ENCODE results near the gene RPGRIP1L. TPM values are rescaled to one million over a fixed set of nuclear protein-coding genes. Genes with fewer than 3 reads are reported as not detected.

The RPGRIP1L gene
- total RNA-seq, 2 experiments from 2014 or later = 5.1 to 5.5 TPM

DNA sequence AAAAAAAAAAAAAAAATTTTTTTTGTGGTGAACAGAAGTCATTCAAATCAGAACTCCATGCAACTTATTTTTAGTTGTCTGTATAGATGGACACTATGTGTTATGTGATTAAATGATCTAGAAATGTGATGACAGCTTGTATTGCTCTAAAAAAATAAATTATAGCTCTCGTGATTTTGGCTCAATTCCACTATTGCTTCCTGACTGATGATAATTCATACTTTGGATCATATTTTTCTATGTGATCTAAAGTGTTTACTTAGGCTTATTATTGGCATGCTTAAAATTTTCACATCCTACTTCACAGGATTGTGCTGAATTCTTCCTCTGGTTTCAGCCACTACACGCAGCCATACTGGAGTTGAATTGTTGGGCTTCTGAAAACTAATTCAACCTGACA, 76.8 kb downstream of the RPGRIP1L start:
- POLR2A ChIA-PET = no interaction called here
- Mint-ChIP-seq H3K27me3 (no peaks in the 10 kb centered on the region), H3K36me3 (peaks cover 1% of the 10 kb centered on the region), H3K9me3 (no peaks in the 10 kb centered on the region), H3K4me3 (no peak overlapping the region), H3K4me1 (no peaks in the 10 kb centered on the region), H3K27ac (no peak overlapping the region)
- DNase-seq (no peak), ATAC-seq (ENCODE audit: low read depth) (no peak)

- POLR2A ChIA-PET = no interaction called here
Measured at GRCh38 chr16:53626161-53626560, 77.5 kb downstream of the RPGRIP1L start.

GRCh38 chr16:53625221-53625620, 78.4 kb downstream of the RPGRIP1L start:
- ATAC-seq (ENCODE audit: low read depth) = no peak
- Mint-ChIP-seq H3K4me3 (no peak overlapping the region), H3K9me3 (no peaks in the 10 kb centered on the region), H3K27ac (no peak overlapping the region), H3K36me3 (peaks cover 1% of the 10 kb centered on the region), H3K4me1 (no peaks in the 10 kb centered on the region), H3K27me3 (no peaks in the 10 kb centered on the region)
- DNase-seq = no peak
- POLR2A ChIA-PET = no interaction called here

More at GRCh38 chr16:53626161-53626560, 77.5 kb downstream of the RPGRIP1L start:
- H3K9me3 Mint-ChIP-seq = no peaks in the 10 kb centered on the region
- H3K27me3 Mint-ChIP-seq = no peaks in the 10 kb centered on the region
- DNase-seq (no peak), ATAC-seq (ENCODE audit: low read depth) (no peak)
- no peaks in the 10 kb centered on the region for H3K4me1 Mint-ChIP-seq
- H3K4me3 Mint-ChIP-seq = no peak overlapping the region
- peaks cover 1% of the 10 kb centered on the region for H3K36me3 Mint-ChIP-seq
- H3K27ac Mint-ChIP-seq = no peak overlapping the region

- no peak overlapping the region for H3K4me3 Mint-ChIP-seq
- no peak for ATAC-seq (ENCODE audit: low read depth)
- DNase-seq = no peak
- POLR2A ChIA-PET = no interaction called here
- no peak overlapping the region for H3K27ac Mint-ChIP-seq
- no peaks in the 10 kb centered on the region for H3K9me3 Mint-ChIP-seq
- peaks cover 1% of the 10 kb centered on the region for H3K36me3 Mint-ChIP-seq
- H3K4me1 Mint-ChIP-seq = no peaks in the 10 kb centered on the region
- H3K27me3 Mint-ChIP-seq = no peaks in the 10 kb centered on the region
Measured at GRCh38 chr16:53622315-53622714, 81.3 kb downstream of the RPGRIP1L start.

- Mint-ChIP-seq H3K4me3 (no peak overlapping the region), H3K4me1 (no peaks in the 10 kb centered on the region), H3K9me3 (no peaks in the 10 kb centered on the region), H3K36me3 (peaks cover 1% of the 10 kb centered on the region), H3K27ac (no peak overlapping the region), H3K27me3 (no peaks in the 10 kb centered on the region)
- no peak for ATAC-seq (ENCODE audit: low read depth)
- POLR2A ChIA-PET = no interaction called here
- DNase-seq = no peak
Measured at GRCh38 chr16:53620476-53620875, 83.2 kb downstream of the RPGRIP1L start.

DNA sequence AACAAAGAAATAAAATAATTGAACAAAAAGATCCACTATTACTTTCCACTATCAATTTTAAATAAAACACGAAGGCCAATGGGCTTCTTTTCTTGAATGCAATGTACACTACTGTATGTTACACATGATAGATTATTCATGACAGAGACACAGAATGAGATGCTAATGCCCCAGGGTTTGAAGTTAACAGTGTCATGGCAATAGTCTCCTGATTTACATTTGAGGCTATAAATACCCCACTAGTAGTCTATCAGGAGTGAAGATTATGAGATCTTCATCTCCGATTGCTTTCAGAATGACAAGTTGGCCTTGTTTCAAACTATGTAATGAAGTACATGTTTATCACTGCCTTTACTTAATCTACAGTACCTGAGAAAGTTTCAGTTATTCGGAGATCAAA, 84.4 kb downstream of the RPGRIP1L start:
- no peak for DNase-seq
- Mint-ChIP-seq H3K36me3 (peaks cover 1% of the 10 kb centered on the region), H3K4me3 (no peak overlapping the region), H3K9me3 (no peaks in the 10 kb centered on the region), H3K4me1 (no peaks in the 10 kb centered on the region), H3K27ac (no peak overlapping the region), H3K27me3 (no peaks in the 10 kb centered on the region)
- POLR2A ChIA-PET = no interaction called here
- no peak for ATAC-seq (ENCODE audit: low read depth)

DNA sequence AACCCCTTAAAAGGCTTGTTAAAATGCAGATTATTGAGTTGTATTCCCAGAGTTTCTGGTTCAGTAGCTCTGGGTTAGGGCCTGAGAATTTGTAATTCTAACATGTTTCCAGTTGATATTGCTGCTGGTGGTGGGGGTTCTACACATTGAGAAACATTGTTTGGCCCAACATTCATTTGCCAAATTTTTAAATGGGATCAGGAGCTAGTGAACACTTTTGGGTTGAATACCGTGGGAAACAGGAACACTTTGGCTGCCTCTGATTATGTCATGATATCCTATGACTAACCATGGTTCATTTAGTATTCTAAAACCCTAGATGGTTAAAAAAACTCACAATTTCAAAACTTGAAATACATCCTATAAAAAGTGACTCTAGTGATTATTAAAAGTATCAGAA, 89.3 kb downstream of the RPGRIP1L start:
- no peaks in the 10 kb centered on the region for H3K9me3 Mint-ChIP-seq
- H3K4me1 Mint-ChIP-seq = no peaks in the 10 kb centered on the region
- H3K36me3 Mint-ChIP-seq = no peaks in the 10 kb centered on the region
- POLR2A ChIA-PET = no interaction called here
- H3K27ac Mint-ChIP-seq = no peak overlapping the region
- no peaks in the 10 kb centered on the region for H3K27me3 Mint-ChIP-seq
- ATAC-seq (ENCODE audit: low read depth) = no peak
- DNase-seq = no peak
- no peak overlapping the region for H3K4me3 Mint-ChIP-seq

DNA sequence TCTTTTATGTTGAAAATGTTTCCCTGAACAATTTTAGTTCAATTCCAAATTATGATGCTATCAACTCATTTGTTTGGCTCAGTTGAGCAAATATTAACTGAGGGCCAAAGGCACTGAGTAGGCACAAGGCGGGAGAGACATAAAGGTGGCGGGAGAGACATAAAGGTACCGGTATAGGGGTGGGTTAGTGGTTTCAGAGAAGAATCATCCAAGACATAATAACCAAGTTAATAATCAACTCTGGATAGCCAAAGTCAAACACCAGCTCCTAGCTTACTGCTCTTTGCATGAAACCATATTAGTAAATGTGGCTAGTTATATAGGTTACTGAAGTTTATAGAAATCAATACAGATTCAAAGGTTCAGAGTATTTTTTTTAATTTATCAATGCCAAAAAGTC, 91.7 kb downstream of the RPGRIP1L start:
- Mint-ChIP-seq H3K36me3 (no peaks in the 10 kb centered on the region), H3K27me3 (no peaks in the 10 kb centered on the region), H3K4me1 (no peaks in the 10 kb centered on the region), H3K27ac (no peak overlapping the region), H3K4me3 (no peak overlapping the region), H3K9me3 (no peaks in the 10 kb centered on the region)
- no peak for DNase-seq
- POLR2A ChIA-PET = no interaction called here
- ATAC-seq (ENCODE audit: low read depth) = no peak

GRCh38 chr16:53611179-53611696, 92.4 kb downstream of the RPGRIP1L start:
- POLR2A ChIA-PET = no interaction called here
- no peaks in the 10 kb centered on the region for H3K9me3 Mint-ChIP-seq
- DNase-seq (no peak), ATAC-seq (ENCODE audit: low read depth) (no peak)
- no peaks in the 10 kb centered on the region for H3K4me1 Mint-ChIP-seq
- H3K36me3 Mint-ChIP-seq = no peaks in the 10 kb centered on the region
- no peak overlapping the region for H3K27ac Mint-ChIP-seq
- no peaks in the 10 kb centered on the region for H3K27me3 Mint-ChIP-seq
- no peak overlapping the region for H3K4me3 Mint-ChIP-seq

- H3K36me3 Mint-ChIP-seq = no peaks in the 10 kb centered on the region
- POLR2A ChIA-PET = no interaction called here
- no peak overlapping the region for H3K4me3 Mint-ChIP-seq
- H3K27me3 Mint-ChIP-seq = no peaks in the 10 kb centered on the region
- H3K4me1 Mint-ChIP-seq = no peaks in the 10 kb centered on the region
- DNase-seq (no peak), ATAC-seq (ENCODE audit: low read depth) (no peak)
- H3K27ac Mint-ChIP-seq = no peak overlapping the region
- H3K9me3 Mint-ChIP-seq = no peaks in the 10 kb centered on the region
Measured at GRCh38 chr16:53609536-53609935, 94.1 kb downstream of the RPGRIP1L start.

GRCh38 chr16:53608094-53608493, 95.6 kb downstream of the RPGRIP1L start:
- no peak for DNase-seq
- H3K9me3 Mint-ChIP-seq = no peaks in the 10 kb centered on the region
- no peaks in the 10 kb centered on the region for H3K27me3 Mint-ChIP-seq
- POLR2A ChIA-PET = no interaction called here
- no peak overlapping the region for H3K4me3 Mint-ChIP-seq
- no peak overlapping the region for H3K27ac Mint-ChIP-seq
- no peaks in the 10 kb centered on the region for H3K36me3 Mint-ChIP-seq
- H3K4me1 Mint-ChIP-seq = no peaks in the 10 kb centered on the region
- ATAC-seq (ENCODE audit: low read depth) = no peak

GRCh38 chr16:53605831-53606400, 97.7 kb downstream of the RPGRIP1L start:
- Mint-ChIP-seq H3K4me1 (no peaks in the 10 kb centered on the region), H3K9me3 (no peaks in the 10 kb centered on the region), H3K27ac (no peak overlapping the region), H3K36me3 (peaks cover 2% of the 10 kb centered on the region), H3K27me3 (no peaks in the 10 kb centered on the region), H3K4me3 (no peak overlapping the region)
- no peak for DNase-seq
- POLR2A ChIA-PET = no interaction called here
- no peak for ATAC-seq (ENCODE audit: low read depth)

DNA sequence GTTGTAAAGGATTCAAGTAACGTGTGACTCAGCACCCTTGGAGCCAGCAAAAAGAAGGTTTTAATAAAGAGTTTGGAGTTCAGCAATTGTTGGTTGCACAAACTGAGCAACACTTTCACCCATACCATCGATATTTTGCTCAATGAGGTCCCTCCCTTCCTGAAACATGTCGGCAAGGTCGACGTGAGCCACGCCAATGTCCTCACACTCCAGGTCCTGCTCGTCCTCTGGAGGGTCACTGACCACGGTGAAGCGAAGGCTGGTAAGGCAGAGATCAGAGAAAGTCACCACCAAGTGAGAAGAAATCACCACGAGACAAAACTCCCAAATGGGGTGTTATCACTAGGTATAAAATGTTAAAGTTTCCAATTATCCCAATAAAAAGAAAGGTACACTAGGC, 98.3 kb downstream of the RPGRIP1L start:
- H3K36me3 Mint-ChIP-seq = peaks cover 2% of the 10 kb centered on the region

DNA sequence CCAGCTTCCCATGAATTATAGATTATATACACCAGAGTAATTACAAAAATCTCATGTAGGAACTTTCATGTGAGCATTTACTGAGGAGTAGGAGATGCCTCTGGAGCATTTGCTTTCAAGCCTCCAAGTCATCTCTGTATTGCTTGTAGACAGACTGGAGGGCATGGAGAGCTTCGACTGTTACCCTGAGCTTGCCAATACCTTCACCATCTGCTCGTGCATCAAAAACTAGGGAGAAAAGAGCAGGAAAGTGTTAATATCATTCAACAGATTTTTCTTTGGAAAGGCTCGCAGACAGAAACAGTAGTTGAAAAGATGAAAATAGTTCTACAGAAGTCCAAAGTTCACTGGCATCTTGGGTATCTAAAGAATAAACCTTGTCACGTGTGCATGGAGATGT, 101.7 kb downstream of the RPGRIP1L start:
- POLR2A ChIA-PET = no interaction called here
- Mint-ChIP-seq H3K4me1 (no peaks in the 10 kb centered on the region), H3K36me3 (peaks cover 2% of the 10 kb centered on the region), H3K9me3 (no peaks in the 10 kb centered on the region), H3K27ac (no peak overlapping the region), H3K4me3 (no peak overlapping the region), H3K27me3 (no peaks in the 10 kb centered on the region)
- no peak for ATAC-seq (ENCODE audit: low read depth)
- no peak for DNase-seq

More for the DNA sequence above, 98.3 kb downstream of the RPGRIP1L start:
- Mint-ChIP-seq H3K27me3 (no peaks in the 10 kb centered on the region), H3K4me3 (no peak overlapping the region), H3K9me3 (no peaks in the 10 kb centered on the region), H3K27ac (no peak overlapping the region), H3K4me1 (no peaks in the 10 kb centered on the region)
- ATAC-seq (ENCODE audit: low read depth) (no peak), DNase-seq (no peak)
- POLR2A ChIA-PET = no interaction called here

- peaks cover 2% of the 10 kb centered on the region for H3K36me3 Mint-ChIP-seq
- DNase-seq = no peak
- H3K9me3 Mint-ChIP-seq = peaks cover 3% of the 10 kb centered on the region
- H3K27ac Mint-ChIP-seq = no peak overlapping the region
- no peaks in the 10 kb centered on the region for H3K4me1 Mint-ChIP-seq
- H3K4me3 Mint-ChIP-seq = no peak overlapping the region
- H3K27me3 Mint-ChIP-seq = no peaks in the 10 kb centered on the region
- POLR2A ChIA-PET = no interaction called here
- no peak for ATAC-seq (ENCODE audit: low read depth)
Measured at GRCh38 chr16:53600616-53601015, 103.0 kb downstream of the RPGRIP1L start.

Data from activated naive CD8-positive, alpha-beta T cell treated with anti-CD3 and anti-CD28 coated beads, Interleukin-2, amount 10 ng/mL, durations not matched to agents 7 days and 5 days (primary cell).